ENCODE results near the gene SERPINA10. TPM values are rescaled to one million over a fixed set of nuclear protein-coding genes. Genes with fewer than 3 reads are reported as not detected.

SERPINA10 gene, protein sequence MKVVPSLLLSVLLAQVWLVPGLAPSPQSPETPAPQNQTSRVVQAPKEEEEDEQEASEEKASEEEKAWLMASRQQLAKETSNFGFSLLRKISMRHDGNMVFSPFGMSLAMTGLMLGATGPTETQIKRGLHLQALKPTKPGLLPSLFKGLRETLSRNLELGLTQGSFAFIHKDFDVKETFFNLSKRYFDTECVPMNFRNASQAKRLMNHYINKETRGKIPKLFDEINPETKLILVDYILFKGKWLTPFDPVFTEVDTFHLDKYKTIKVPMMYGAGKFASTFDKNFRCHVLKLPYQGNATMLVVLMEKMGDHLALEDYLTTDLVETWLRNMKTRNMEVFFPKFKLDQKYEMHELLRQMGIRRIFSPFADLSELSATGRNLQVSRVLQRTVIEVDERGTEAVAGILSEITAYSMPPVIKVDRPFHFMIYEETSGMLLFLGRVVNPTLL
- total RNA-seq = not detected

DNA sequence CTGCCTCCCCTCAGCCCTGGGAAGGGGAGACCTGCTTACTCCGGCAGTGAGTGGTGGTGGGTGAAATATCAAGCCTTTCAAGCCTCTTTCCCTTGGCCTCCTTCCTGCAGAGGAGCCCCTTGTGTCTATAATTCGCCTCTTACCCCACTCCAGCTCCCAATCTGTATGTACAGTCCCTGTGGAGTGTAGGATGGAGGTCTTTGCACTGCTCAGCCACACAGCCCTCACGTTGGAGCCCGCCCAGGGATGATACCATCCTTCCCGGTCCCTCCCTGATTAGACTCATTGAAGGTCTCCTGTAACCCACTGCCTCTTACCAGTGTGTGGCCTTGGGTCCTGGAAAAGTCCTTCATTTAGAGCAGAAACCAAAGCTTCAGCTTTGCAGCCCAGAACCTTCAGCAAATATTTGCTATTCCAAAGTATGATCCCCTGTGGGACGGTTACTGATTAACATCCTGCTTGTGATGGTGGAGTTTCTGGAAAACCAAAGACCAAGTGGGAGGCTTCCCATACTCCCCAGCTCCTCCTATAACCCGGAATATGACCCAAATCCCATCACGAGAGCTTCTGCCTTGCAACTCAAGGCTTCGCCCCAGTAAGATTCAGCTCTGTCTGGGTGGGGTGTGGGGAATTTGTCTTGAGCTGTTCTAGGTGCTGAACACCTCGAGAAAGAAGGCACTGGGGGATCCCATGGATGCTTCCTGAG is at the start of gene SERPINA10:
TSS of gene SERPINA10 (minus strand) at position 397 of the 706 bp plus-strand sequence. CDS start 2,675 bp downstream, outside the sequence.
- no peak for DNase-seq (ENCODE audit: low spot score in 2 of 2)
- no peak for FAIRE-seq

GRCh38 chr14:94342334-94342934 is 49.4 kb upstream of the SERPINA10 start:
- DNase-seq (ENCODE audit: low spot score in 2 of 2) (peak in 1 of 2 donors; percentile 50), FAIRE-seq (no peak)

GRCh38 chr14:94341656-94342333 is 48.7 kb upstream of the SERPINA10 start:
- no peak for FAIRE-seq
- DNase-seq (ENCODE audit: low spot score in 2 of 2) = no peak

DNA sequence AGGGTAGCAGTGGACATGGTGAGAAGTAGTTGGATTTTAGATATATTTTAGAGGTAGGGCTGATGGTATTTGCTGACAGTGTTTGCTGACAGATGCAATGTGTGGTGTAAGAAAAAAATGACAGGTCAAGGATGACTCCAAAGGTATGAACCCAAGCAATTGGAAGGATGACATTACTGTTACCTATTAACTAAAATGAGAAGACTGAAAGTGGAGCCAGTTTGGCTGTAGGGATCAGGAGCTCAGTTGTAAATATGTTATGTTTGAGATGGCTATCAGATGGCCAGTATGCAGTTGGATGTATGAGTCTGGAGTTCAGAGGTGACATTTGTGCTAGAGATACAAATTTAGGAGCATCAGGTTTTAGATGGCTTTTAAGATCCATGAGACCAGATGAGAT is 47.5 kb upstream of the SERPINA10 start:
- DNase-seq (ENCODE audit: low spot score in 2 of 2) = no peak
- no peak for FAIRE-seq

- no peak for DNase-seq (ENCODE audit: low spot score in 2 of 2)
- FAIRE-seq = no peak
Observed at GRCh38 chr14:94338023-94338422, 45.0 kb upstream of the SERPINA10 start.

DNA sequence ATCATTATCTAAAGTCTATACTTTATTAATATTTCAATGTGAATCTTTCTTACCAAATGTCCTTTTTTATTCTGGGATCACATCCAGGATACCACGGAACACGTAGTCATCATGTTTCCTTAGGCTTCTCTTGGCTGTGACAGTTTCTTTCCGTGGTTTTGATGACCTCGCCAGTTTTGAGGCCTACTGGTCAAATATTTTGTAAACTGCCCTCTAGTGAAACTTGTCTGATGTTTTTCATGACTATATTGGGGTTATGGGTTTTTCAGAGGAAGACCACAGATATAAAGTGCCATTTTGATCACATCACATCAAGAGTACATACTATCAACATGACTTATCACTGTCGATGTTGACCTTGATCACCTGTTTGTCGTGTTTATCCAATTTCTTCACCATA is 44.2 kb upstream of the SERPINA10 start:
- DNase-seq (ENCODE audit: low spot score in 2 of 2) (no peak), FAIRE-seq (no peak)

GRCh38 chr14:94334872-94335271 is 41.8 kb upstream of the SERPINA10 start:
- DNase-seq (ENCODE audit: low spot score in 2 of 2) = no peak
- FAIRE-seq = no peak

DNA sequence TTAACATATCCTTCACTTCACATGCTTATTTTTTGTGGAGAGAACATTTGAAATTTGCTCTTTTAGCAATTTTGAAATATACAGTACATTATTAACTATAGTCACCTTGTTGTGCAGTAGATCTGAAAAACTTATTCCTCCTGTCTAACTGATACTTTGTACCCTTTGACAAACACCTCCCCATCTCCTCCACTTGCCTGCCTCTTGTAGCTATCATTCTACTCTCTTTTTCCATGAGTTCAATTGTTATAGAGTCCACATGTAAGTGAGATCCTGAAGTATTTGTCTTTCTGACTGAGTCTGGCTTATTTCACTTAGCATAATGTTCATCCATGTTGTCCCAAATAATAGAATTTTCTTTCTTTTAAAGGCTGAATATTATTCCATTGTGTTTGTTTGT is 39.5 kb upstream of the SERPINA10 start:
- FAIRE-seq (no peak), DNase-seq (ENCODE audit: low spot score in 2 of 2) (no peak)

DNA sequence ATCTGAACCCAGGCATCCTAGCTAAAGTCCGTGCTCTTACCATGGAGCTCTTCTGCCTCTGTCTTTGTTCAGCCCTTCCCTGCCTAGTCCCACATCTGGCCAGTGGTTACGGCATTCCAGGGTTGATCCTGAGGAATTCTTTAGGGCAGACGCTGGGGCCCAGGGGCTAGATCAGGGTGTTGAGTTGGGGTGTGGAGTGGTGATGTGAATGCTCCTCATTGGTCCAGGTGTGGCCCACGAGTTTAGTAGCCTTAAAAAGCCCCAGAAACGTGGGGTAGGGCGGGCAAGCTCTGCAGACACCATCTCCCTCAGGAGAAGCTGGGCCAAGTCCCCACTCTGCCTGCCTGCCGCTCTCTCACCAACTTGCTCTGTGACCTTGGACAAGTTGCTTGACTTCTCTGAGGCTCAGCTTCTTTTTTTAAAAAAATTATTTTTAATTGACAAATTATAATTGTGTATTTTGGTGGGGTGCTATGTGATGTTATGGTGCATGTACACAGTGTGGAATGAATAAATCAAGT is 39.1 kb upstream of the SERPINA10 start:
- FAIRE-seq = no peak

GRCh38 chr14:94331462-94331861 is 38.4 kb upstream of the SERPINA10 start:
- no peak for FAIRE-seq
- DNase-seq (ENCODE audit: low spot score in 2 of 2) = no peak

More for the DNA sequence above, 39.1 kb upstream of the SERPINA10 start:
- DNase-seq (ENCODE audit: low spot score in 2 of 2) = no peak

- FAIRE-seq (no peak), DNase-seq (ENCODE audit: low spot score in 2 of 2) (no peak)
Observed at GRCh38 chr14:94330857-94331256, 37.8 kb upstream of the SERPINA10 start.

- FAIRE-seq (no peak), DNase-seq (ENCODE audit: low spot score in 2 of 2) (no peak)
Observed at GRCh38 chr14:94330432-94330831, 37.4 kb upstream of the SERPINA10 start.

DNA sequence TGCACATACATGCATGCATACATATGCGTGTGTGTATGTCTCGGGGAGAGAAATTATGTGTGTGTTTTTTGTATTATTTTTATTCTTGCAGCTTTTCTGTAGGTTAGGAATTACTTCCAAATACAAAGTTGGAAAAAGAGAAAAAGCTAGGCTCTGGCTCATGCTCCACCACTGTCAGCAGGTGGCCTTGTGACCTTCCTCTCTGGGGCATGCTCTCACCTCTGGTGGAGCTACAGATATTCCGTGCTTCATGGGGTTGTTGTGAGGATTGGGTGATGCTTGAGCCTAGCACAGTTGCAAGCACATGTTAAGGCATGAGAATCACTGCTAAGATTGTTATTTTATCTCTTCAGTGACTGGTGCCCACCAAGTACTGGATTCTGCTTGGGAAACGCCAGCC is 36.8 kb upstream of the SERPINA10 start:
- DNase-seq (ENCODE audit: low spot score in 2 of 2) (no peak), FAIRE-seq (no peak)

GRCh38 chr14:94328196-94328595 is 35.1 kb upstream of the SERPINA10 start:
- no peak for FAIRE-seq

GRCh38 chr14:94322648-94323570 is 29.8 kb upstream of the SERPINA10 start, which contains the start of gene SERPINA6:
Gene SERPINA6 (minus strand): TSS chr14:94323336. CDS start chr14:94314648, 8,688 bp downstream.
- no peak for FAIRE-seq
- no peak for DNase-seq (ENCODE audit: low spot score in 2 of 2)

More at GRCh38 chr14:94328196-94328595, 35.1 kb upstream of the SERPINA10 start:
- no peak for DNase-seq (ENCODE audit: low spot score in 2 of 2)

- DNase-seq (ENCODE audit: low spot score in 2 of 2) (no peak), FAIRE-seq (no peak)
Observed at GRCh38 chr14:94321421-94322271, 28.6 kb upstream of the SERPINA10 start.

DNA sequence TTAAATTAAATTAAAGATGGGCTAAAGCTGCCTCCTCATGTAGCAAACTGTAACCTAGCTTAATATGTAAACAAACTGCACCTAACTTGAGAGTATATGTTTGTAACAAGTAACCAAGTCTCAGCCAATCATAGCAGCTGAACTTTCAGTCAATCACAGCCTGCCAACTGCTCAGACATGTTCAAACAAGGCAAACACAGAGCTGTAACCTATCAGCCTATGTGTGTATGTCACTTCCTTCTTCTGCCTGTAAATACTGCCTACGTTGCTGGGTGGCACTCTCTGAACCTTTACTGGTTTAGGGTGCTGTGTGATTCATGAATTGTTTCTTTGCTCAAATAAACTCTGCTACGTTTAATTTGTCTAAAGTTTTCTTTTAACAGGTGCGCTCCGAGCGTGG is 27.2 kb upstream of the SERPINA10 start:
- DNase-seq (ENCODE audit: low spot score in 2 of 2) (no peak), FAIRE-seq (no peak)

- DNase-seq (ENCODE audit: low spot score in 2 of 2) = no peak
- FAIRE-seq = no peak
Observed at GRCh38 chr14:94317259-94317658, 24.2 kb upstream of the SERPINA10 start.
